ENCODE results near the gene NOP9.
A peak's percentile ranks its signal among the peaks of the same experiment; 100 is the strongest.

The NOP9 gene

GRCh38 chr14:24283796-24284460 lies 15.7 kb upstream of the NOP9 start:
- no peak for DNase-seq

DNA sequence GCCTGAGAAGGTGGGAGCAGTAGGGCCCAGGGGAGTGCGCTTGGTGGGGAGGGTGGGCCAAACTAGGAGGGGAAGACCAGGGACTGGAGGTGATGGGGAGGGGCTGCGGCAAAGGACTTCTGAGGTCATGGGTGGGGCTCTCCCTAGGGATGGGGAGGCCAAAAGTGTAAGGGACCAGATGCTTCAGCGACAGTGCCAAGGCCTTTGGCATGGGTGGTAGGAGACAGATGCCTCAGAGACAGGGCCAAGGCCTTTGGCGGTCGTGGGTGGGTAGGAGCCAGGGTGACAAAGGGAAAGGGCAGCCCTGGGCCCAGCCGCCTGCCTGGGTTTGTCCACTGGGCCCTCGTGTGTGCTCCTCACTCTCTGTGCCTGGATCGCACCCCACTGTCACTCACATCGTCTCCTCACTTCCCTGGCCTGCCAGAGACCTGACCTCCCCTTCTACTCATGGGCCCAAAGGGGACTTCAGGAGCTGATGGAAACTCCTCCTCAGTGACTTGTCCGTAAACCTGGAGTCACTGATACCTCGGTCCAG lies 15.1 kb upstream of the NOP9 start:
- no peak for DNase-seq

GRCh38 chr14:24285351-24285750 lies 14.3 kb upstream of the NOP9 start:
- no peak for DNase-seq

DNA sequence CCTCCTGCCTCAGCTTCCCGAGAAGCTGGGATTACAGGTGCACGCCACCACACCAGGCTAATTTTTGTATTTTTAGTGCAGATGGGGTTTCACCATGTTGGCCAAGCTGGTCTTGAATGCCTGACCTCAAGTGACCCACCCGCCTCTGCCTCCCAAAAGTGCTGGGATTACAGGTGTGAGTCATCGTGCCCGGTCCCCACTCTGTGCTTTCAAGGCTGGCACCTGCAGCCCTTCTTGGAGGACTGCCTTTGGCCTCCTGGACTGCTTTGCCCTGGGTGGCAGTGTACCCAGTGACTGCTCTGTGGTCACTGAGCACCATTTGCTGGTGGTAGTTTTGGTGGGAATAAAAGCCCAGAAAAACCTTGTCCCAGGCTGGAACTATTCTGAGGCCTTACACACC lies 12.7 kb upstream of the NOP9 start:
- DNase-seq = no peak

DNA sequence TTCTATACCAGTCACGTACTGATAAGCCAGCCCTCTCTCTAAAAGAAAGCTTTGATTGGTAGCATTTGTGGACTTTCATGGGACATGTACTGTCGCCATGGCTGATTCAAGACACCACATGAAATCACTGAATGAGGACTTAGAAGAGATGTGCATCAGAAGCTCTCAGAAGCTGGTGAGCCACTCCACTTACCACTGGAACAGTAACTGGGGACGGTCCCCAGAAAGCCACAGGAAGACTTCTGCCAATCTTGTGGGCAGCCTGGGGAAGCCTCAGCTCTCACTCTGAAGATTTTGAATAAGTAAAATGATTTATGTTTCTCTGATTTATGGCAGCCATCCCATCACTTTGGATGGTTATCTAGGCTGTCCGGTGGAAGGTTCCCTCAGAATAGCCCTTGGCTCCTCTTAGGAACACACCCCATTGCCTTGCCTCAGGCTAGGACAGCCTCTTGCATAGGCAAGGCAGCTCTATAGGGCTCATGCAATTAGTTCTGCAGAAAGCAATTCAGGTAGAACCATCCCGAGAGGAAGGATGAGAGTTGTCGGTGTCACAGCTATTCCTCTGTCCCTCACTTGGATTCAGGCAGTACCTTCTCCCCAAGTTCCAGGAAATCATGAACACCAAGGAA lies 9.9 kb upstream of the NOP9 start:
- DNase-seq = no peak

GRCh38 chr14:24290746-24291145 lies 8.9 kb upstream of the NOP9 start:
- no peak for DNase-seq

- no peak for DNase-seq
Measured at GRCh38 chr14:24291446-24292117, 8.1 kb upstream of the NOP9 start.

- no peak for DNase-seq
Measured at GRCh38 chr14:24292118-24292807, 7.4 kb upstream of the NOP9 start.

DNA sequence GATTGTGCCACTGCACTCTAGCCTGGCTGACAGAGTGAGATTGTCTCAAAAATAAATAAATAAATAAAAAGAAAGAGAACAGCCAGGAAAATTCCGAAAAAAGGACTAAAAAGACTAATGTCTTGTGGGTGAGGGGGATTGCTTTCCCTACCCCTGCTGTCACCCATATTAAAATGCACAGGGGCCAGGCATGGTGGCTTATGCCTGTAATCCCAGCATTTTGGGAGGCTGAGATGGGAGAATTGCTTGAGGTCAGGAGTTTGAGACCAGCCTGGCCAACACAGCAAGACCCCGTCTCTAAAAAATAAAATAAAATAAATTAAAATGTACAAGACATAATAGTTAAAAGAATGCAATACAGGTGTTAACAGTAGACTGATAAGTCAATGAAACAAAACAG lies 6.1 kb upstream of the NOP9 start:
- DNase-seq = no peak

GRCh38 chr14:24296341-24297157 lies 3.1 kb upstream of the NOP9 start:
- DNase-seq = peak; percentile 55

- no peak for DNase-seq
Measured at GRCh38 chr14:24297190-24297964, 2.3 kb upstream of the NOP9 start.

- no peak for DNase-seq
Measured at GRCh38 chr14:24298892-24299254, 777 bp upstream of the NOP9 start.

DNA sequence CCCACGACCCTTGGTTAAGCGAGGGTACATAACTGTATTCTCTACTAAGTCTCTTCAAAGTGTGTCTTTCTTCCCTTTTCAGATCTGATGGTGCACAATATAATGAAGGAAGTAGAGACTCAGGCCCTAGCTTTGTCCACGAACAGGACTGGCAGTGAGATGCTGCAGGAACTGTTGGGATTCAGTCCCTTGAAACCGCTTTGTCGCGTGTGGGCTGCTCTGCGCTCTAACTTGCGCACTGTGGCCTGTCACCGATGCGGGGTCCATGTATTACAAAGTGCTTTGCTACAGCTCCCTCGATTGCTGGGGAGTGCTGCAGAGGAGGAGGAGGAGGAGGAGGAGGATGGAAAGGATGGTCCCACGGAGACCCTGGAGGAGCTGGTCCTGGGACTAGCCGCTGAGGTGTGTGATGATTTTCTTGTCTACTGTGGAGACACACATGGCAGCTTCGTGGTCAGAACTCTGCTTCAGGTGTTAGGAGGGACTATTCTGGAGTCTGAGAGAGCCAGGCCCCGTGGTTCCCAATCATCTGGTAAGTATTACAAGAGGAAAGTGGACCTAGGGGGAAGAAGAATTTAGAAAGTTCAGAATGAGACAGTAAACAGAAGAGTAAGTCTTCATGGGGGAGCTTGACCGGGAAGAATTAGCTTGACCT lies 803 bp downstream of the NOP9 start:
- no peak for DNase-seq

DNA sequence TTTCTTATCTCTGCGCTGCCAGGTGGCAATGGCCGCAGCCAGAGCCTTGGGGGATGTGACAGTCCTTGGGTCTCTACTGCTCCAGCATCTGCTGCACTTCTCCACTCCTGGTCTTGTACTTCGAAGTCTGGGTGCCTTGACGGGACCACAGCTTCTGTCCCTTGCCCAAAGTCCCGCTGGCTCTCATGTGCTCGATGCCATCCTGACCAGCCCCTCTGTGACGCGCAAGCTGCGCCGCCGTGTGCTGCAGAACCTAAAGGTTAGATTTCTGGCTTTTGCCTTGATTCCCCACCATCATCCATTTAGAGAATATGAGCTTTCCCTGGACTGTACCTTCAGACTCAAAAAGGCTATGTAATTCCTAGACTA lies 4.4 kb downstream of the NOP9 start:
- DNase-seq = no peak

DNA sequence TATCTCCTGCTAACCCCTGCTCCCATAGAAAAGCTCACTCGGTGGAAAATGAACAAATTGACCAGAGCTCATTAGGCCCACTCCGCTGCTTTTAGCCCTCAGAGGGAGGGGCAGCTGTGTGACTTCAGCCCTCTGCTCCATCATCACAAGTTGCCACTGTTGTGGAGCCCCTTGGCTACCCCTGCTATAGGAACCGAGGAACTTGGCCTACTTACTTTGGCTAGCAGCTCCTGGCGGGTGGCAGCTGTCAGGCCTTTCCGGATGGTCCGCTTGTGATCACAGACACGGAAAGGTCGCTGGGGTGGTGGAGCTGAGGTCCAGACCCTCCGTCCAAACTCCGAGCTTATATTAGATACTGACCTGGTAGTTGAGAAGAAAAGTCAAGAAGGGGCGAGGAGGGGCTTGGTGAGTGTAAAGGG lies 7.5 kb downstream of the NOP9 start:
- no peak for DNase-seq

- DNase-seq = peak; percentile 11
Measured at GRCh38 chr14:24307575-24308341, 8.1 kb downstream of the NOP9 start, which contains the start of gene CIDEB. CIDEB (minus strand) TSS chr14:24307977; CDS start chr14:24307858, 119 bp downstream.

DNA sequence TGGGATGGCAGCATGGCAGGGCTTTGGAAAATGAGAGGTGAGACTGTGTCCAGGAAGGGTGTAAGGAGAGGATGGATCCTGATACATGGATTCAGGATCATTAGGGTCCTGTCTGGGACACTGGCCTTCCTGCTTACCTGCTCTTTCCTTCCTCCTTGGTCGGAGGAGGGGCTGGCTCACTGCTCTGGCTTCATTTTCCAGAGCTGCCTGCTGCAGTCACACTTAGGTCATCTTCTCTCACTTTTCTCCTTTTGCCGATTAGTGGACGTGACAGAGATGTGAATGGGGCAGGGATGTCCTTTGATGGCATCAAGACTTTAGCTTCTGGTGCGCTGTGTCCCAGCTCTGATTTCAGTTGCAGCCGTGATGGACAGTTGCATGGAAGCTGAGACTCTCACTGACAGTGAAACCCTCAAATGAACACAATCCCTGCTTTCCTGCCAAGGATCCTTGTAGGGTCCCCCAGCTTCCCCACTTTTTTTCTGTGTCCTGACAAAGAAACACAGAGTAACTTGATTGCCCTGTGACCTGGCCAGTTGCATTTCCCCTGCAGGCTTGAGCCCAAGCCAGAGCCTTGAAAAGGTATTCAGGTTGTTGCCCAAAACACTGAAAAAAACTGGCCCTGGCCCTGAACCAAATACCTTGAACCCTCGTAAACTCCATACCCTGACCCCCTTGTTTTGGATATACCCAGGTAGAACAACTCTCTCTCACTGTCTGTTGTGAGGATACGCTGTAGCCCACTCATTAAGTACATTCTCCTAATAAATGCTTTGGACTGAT lies 8.9 kb downstream of the NOP9 start:
- DNase-seq = no peak

DNA sequence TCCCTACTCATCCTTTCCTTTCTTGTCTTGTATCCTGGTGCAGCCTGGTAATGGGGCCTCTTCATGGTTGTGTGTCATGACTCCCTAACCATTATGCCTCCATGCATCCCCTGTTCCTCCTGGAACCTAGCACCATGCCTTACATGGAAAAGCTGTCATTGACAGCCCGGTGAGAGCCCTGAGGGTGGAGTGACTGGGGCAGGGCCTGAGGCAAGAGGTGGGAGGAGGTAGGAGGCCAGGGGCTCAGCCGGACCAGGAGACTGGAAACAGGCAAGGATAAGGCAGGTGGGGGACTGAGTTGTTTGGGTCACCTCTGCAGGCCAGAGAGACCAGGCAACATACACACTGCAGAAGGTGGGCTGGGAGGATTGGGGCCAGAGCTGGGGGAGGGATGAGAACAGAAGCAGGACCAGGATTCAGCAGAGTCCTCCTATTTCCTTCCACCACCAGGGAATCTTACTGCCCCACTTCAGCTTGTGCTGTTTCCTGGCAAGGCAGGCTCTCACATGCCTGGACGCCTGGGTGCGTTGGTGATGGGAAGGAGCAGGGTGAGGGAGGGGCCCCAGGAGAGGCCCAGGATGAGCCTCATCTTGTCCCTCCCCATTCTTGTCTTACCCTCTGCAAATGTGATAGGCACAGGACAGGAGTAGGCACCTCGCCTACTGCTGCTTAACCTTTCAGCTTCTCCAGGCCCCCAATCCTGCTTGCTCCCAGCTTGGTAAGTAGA lies 10.1 kb downstream of the NOP9 start, which contains the start of gene LTB4R2:
Gene LTB4R2, plus strand, starts transcription at position 603 of the 727 bp plus-strand sequence. CDS start 525 bp downstream, outside the sequence.
- peak; percentile 30 for DNase-seq

DNA sequence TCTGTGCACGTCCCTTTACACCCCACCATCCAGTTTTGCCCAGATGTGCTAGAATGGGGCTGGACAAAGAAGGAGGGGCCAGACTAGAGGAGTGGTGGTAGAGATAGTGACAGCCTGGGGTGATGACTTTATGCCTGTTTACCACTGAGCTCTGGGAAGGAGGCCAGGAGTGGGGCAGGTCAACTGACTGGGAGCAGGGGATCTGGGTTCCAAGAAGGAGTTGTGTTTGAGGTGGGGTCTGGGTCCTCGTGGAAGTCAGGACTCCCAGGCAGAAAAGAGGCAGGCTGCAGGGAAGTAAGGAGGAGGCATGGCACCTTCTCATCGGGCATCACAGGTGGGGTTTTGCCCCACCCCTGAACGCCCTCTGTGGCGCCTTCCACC lies 10.6 kb downstream of the NOP9 start:
- no peak for DNase-seq
